ENCODE measurements around the gene CDK5R1.

The CDK5R1 gene

DNA sequence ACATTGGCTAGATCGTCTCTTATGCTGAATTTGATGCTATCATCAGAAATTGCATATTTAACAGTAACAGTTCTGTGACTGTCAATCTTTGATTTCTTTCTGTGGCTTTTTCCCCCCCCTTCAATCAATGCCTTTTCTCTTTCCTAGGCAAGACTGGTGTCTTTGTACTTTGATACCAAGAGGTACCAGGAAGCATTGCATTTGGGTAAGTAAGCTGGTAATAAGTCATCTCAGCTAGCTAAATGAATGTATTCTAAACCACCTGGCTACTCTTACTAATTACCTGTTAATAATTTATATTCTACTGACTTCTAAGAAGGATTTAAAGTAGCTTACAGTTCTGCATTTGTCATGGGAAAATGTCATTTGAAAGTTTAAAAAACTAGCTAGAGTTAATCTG is 22.4 kb upstream of the CDK5R1 start:
- in situ Hi-C loops (cut with MboI; ENCODE audit: low sequenced_read_pairs, unreplicated experiment): loop anchor here (25.0 kb wide), 1 partner anchor 448 kb away; no protein-coding TSS in a partner anchor
- DNase-seq (ENCODE audit: low spot score): no peak
- TF ChIP-seq CTCF (IDR thresholded peaks at IDR 0.05; ENCODE audit: borderline replicate concordance, control extremely low read depth, extremely low read depth, insufficient read depth, missing control alignments): no peak

DNA sequence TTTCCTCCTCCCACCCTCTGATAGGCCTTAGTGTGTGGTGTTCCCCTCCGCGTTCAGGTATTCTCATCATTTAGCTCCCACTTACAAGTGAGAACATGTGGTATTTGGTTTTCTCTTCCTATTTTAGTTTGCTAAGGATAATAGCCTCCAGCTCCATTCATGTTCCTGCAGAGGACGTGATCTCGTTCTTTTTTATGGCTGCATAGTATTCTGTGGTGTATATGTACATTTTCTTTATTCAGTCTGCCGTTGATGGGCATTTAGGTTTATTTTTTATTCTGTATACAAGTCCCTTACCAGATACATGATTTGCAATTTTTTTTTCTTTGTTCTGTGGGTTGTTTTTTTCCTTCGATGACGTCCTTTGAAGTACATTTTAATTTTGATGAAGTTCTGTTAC is 18.8 kb upstream of the CDK5R1 start:
- DNase-seq (ENCODE audit: low spot score): no peak
- in situ Hi-C loops (cut with MboI; ENCODE audit: low sequenced_read_pairs, unreplicated experiment): loop anchor here (25.0 kb wide), 1 partner anchor 444 kb away; no protein-coding TSS in a partner anchor
- TF ChIP-seq CTCF (IDR thresholded peaks at IDR 0.05; ENCODE audit: borderline replicate concordance, control extremely low read depth, extremely low read depth, insufficient read depth, missing control alignments): no peak

DNA sequence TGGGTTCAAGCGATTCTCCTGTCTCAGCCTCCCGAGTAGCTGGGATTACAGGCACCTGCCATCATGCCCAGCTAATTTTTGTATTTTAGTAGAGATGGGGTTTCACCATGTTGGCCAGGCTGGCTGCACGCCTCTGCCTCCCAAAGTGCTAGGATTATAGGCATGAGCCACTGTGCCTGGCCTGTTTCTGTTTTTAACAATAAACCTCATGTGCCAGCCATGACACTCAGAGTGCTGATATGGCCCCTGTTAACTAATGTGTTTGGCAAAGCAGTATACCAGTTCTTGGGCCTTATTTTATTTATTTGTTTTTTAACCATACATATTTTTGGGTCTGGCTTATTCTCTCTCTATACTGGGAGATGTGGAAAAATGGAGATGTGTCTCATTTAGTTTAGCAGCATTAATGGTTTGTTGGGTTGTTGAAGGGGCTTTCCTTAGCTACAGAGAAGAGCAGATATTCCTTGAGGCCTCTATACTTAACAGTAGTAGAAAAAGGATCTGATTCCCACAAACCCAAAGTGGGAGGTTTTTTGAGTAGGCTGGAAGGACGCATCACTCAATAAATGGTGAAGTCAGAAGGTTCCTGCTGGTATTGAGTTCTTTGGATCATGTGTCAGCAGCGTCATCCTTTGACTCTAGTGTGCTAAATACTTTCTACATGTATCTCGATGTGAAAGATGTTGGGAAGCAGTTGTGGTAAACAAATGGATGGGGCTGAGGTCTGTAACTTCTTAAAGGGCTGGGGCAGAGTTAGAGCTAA is 16.2 kb upstream of the CDK5R1 start:
- TF ChIP-seq CTCF (IDR thresholded peaks at IDR 0.05; ENCODE audit: borderline replicate concordance, control extremely low read depth, extremely low read depth, insufficient read depth, missing control alignments): no peak
- in situ Hi-C loops (cut with MboI; ENCODE audit: low sequenced_read_pairs, unreplicated experiment): loop anchor here (25.0 kb wide), 1 partner anchor 442 kb away; no protein-coding TSS in a partner anchor

GRCh38 chr17:32471652-32472051 is 15.1 kb upstream of the CDK5R1 start:
- TF ChIP-seq CTCF (IDR thresholded peaks at IDR 0.05; ENCODE audit: borderline replicate concordance, control extremely low read depth, extremely low read depth, insufficient read depth, missing control alignments): no peak
- no peak for DNase-seq (ENCODE audit: low spot score)
- in situ Hi-C loops (cut with MboI; ENCODE audit: low sequenced_read_pairs, unreplicated experiment): loop anchor here (25.0 kb wide), 1 partner anchor 441 kb away; no protein-coding TSS in a partner anchor

More for the DNA sequence above, 16.2 kb upstream of the CDK5R1 start:
- DNase-seq (ENCODE audit: low spot score): no peak

GRCh38 chr17:32475258-32475657 is 11.5 kb upstream of the CDK5R1 start:
- TF ChIP-seq CTCF (IDR thresholded peaks at IDR 0.05; ENCODE audit: borderline replicate concordance, control extremely low read depth, extremely low read depth, insufficient read depth, missing control alignments): no peak
- no peak for DNase-seq (ENCODE audit: low spot score)
- in situ Hi-C loops (cut with MboI; ENCODE audit: low sequenced_read_pairs, unreplicated experiment): no loop called here

DNA sequence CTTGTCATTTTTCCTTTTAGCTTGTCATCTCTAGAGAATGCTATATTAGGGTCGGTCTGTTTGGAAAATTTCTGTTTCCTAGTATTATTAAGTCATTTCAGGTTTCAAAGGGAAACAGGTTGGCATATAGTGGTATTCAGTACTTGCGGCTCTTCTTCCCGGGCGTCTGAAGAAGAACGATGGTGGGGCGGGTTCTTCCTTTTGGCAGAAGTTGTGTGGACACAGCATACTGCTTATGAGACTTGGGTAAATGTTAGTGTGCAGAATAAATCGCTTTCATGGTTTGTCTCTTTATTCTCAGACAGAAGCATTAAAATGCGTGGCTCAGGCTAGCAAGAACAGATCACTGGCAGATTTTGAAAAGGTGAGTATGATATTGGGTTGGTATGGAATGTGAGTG is 9.6 kb upstream of the CDK5R1 start:
- in situ Hi-C loops (cut with MboI; ENCODE audit: low sequenced_read_pairs, unreplicated experiment): no loop called here
- TF ChIP-seq CTCF (IDR thresholded peaks at IDR 0.05; ENCODE audit: borderline replicate concordance, control extremely low read depth, extremely low read depth, insufficient read depth, missing control alignments): no peak
- DNase-seq (ENCODE audit: low spot score): no peak

All from GM13976 (cell line).